SK-N-MC (cell line): ENCODE data around the gene CDH4.

Experiments used
- DNase-seq: peaks from one replicate; pipeline ENCODE4 v3.0.0-alpha.2; 2011; ENCODE audit warnings: low read depth, low spot score
- H3K27ac ChIP-seq: fragments of 200-600 bp; sonication (generic); 2 replicates; pipeline ENCODE4 v1.5.1; 2016; ENCODE audit warnings: mixed run types
- H3K36me3 ChIP-seq: fragments of 200-600 bp; sonication (generic); 2 replicates; pipeline ENCODE4 v1.6.1; 2017; ENCODE audit warnings: antibody characterized with exemption, low read length, mixed read lengths; ENCODE audit not compliant: insufficient read depth
- H3K4me3 ChIP-seq: fragments of 200-600 bp; sonication (generic); 2 replicates; pipeline ENCODE4 v1.5.1; 2016
- H3K9ac ChIP-seq: fragments of 200-600 bp; sonication (generic); 2 replicates; pipeline ENCODE4 v1.8.0; 2017; ENCODE audit warnings: mixed run types, mixed read lengths; ENCODE audit not compliant: insufficient read length
- H3K9me3 ChIP-seq: fragments of 200-600 bp; sonication (generic); 2 replicates; pipeline ENCODE4 v1.6.1; 2017; ENCODE audit warnings: low read depth, mild to moderate bottlenecking, antibody characterized with exemption, low read length, moderate library complexity, mixed read lengths
- EZH2 ChIP-seq: fragments of 200-600 bp; sonication (generic); IDR thresholded peaks from one replicate; pipeline ENCODE4 v1.6.1; 2017; ENCODE audit warnings: antibody characterized with exemption
- FOXP2 ChIP-seq: optimal IDR thresholded peaks from 2 replicates; pipeline ENCODE3; 2011; ENCODE audit warnings: mild to moderate bottlenecking, moderate library complexity; ENCODE audit not compliant: insufficient read depth; ENCODE audit errors: extremely low read length, control extremely low read depth
- POLR2AphosphoS5 ChIP-seq: IDR thresholded peaks from 2 replicates; pipeline ENCODE4 v1.6.1; 2012; ENCODE audit warnings: mild to moderate bottlenecking, low read depth, low read length, borderline replicate concordance

The CDH4 gene

GRCh38 chr20:61369731-61370520 lies 117.9 kb downstream of the CDH4 start:
- Histone ChIP-seq H3K27ac (no peak overlapping the region), H3K9ac (no peak overlapping the region), H3K9me3 (no peaks in the 10 kb centered on the region), H3K4me3 (no peak overlapping the region), H3K36me3 (no peaks in the 10 kb centered on the region)
- DNase-seq: no peak
- TF ChIP-seq FOXP2 (no peak), POLR2AphosphoS5 (no peak), EZH2 (no peak)

GRCh38 chr20:61370841-61371303 lies 118.8 kb downstream of the CDH4 start:
- Histone ChIP-seq H3K4me3 (no peak overlapping the region), H3K27ac (no peak overlapping the region), H3K36me3 (no peaks in the 10 kb centered on the region), H3K9me3 (no peaks in the 10 kb centered on the region), H3K9ac (no peak overlapping the region)
- TF ChIP-seq POLR2AphosphoS5 (no peak), EZH2 (no peak), FOXP2 (no peak)
- no peak for DNase-seq

GRCh38 chr20:61371501-61372136 lies 119.6 kb downstream of the CDH4 start:
- no peak for TF ChIP-seq EZH2
- no peak for TF ChIP-seq FOXP2
- TF ChIP-seq POLR2AphosphoS5: no peak
- no peak overlapping the region for H3K27ac ChIP-seq
- no peak overlapping the region for H3K9ac ChIP-seq
- no peak for DNase-seq
- no peak overlapping the region for H3K4me3 ChIP-seq
- H3K9me3 ChIP-seq: no peaks in the 10 kb centered on the region
- H3K36me3 ChIP-seq: no peaks in the 10 kb centered on the region

GRCh38 chr20:61372137-61373054 lies 120.3 kb downstream of the CDH4 start:
- no peak for DNase-seq
- no peaks in the 10 kb centered on the region for H3K36me3 ChIP-seq
- no peaks in the 10 kb centered on the region for H3K9me3 ChIP-seq
- no peak overlapping the region for H3K9ac ChIP-seq
- no peak overlapping the region for H3K4me3 ChIP-seq
- TF ChIP-seq EZH2 (no peak), FOXP2 (no peak), POLR2AphosphoS5 (no peak)
- no peak overlapping the region for H3K27ac ChIP-seq

- Histone ChIP-seq H3K9me3 (no peaks in the 10 kb centered on the region), H3K4me3 (no peak overlapping the region), H3K9ac (no peak overlapping the region), H3K27ac (no peak overlapping the region), H3K36me3 (no peaks in the 10 kb centered on the region)
- TF ChIP-seq FOXP2: no peak
- TF ChIP-seq EZH2: no peak
- DNase-seq: no peak
Measured at GRCh38 chr20:61373055-61373399, 121.0 kb downstream of the CDH4 start.

- no peak for DNase-seq
- Histone ChIP-seq H3K9ac (no peak overlapping the region), H3K9me3 (no peaks in the 10 kb centered on the region), H3K4me3 (no peak overlapping the region), H3K27ac (no peak overlapping the region), H3K36me3 (no peaks in the 10 kb centered on the region)
- TF ChIP-seq EZH2 (no peak), POLR2AphosphoS5 (no peak), FOXP2 (no peak)
Measured at GRCh38 chr20:61373956-61374545, 122.0 kb downstream of the CDH4 start.

GRCh38 chr20:61376541-61377240 lies 124.6 kb downstream of the CDH4 start:
- no peak for DNase-seq
- no peak overlapping the region for H3K27ac ChIP-seq
- H3K9me3 ChIP-seq: no peaks in the 10 kb centered on the region
- no peak for TF ChIP-seq FOXP2
- no peak for TF ChIP-seq EZH2
- TF ChIP-seq POLR2AphosphoS5: no peak
- H3K36me3 ChIP-seq: no peaks in the 10 kb centered on the region
- H3K9ac ChIP-seq: no peak overlapping the region
- no peak overlapping the region for H3K4me3 ChIP-seq
